ENCODE measurements around the gene CUL7. TPM values are rescaled to one million over a fixed set of nuclear protein-coding genes. Genes with fewer than 3 reads are reported as not detected.

The CUL7 gene
- total and polyA plus RNA-seq, 12 donors: 4.2 to 11.2 (median 8.5) TPM

DNA sequence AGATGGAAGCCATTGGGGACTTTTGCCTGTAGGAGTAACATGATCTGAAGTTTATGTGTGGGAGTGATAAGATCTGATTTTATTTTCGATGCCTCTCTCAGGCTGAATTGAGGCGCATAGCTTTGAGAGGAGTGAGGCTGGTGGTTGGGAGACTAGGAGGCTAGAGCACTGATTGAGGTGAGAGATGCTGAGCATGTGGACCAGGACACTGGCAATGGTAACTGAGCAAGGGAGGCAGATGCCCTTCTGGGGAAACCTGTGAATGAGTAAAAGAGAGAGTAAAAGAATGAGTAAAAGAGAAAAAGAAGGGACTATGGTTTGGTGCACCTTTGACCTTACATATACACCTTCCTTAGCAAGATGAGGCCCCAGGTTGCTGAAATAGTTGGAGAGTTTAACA is 29.2 kb downstream of the CUL7 start:
- TF ChIP-seq, protein P1, sequence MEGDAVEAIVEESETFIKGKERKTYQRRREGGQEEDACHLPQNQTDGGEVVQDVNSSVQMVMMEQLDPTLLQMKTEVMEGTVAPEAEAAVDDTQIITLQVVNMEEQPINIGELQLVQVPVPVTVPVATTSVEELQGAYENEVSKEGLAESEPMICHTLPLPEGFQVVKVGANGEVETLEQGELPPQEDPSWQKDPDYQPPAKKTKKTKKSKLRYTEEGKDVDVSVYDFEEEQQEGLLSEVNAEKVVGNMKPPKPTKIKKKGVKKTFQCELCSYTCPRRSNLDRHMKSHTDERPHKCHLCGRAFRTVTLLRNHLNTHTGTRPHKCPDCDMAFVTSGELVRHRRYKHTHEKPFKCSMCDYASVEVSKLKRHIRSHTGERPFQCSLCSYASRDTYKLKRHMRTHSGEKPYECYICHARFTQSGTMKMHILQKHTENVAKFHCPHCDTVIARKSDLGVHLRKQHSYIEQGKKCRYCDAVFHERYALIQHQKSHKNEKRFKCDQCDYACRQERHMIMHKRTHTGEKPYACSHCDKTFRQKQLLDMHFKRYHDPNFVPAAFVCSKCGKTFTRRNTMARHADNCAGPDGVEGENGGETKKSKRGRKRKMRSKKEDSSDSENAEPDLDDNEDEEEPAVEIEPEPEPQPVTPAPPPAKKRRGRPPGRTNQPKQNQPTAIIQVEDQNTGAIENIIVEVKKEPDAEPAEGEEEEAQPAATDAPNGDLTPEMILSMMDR (IDR thresholded peaks at IDR 0.05): no peak
- ATAC-seq (no peak), DNase-seq (no peak)
- 83 to 88% methylated on average over 2 of the region's 2 CpGs for WGBS, 2 donors
- Histone ChIP-seq H3K36me3 (peaks cover 0 to 81% (median 48%) of the 10 kb centered on the region in 9 donors), H3K9me3 (no peaks in the 10 kb centered on the region), H3K27me3 (no peaks in the 10 kb centered on the region), H3K4me3 (no peak overlapping the region), H3K4me1 (peaks cover 5 to 41% (median 30%) of the 10 kb centered on the region in 9 donors), H3K27ac (no peak overlapping the region)
- intact Hi-C loops (cut with DNase I): loop anchor here in 1 of 10 donors (5.0 kb wide), 1 partner anchor 33 kb away; the partner anchor contains the start of genes KLC4 and MRPL2

- peak; percentile 77 to 85 for DNase-seq
- H3K9me3 ChIP-seq: no peaks in the 10 kb centered on the region
- peak within 1 kb of the TSS; percentile 86 to 99 (median 94) for H3K4me3 ChIP-seq
- peak within 1 kb of the TSS; percentile 64 to 97 (median 90) for H3K27ac ChIP-seq
- peaks cover 5 to 67% (median 45%) of the 10 kb centered on the region in 9 donors for H3K4me1 ChIP-seq
- WGBS, 2 donors: 1% methylated on average over 56 of the region's 56 CpGs
- peaks cover 0 to 77% (median 34%) of the 10 kb centered on the region in 9 donors for H3K36me3 ChIP-seq
- no peaks in the 10 kb centered on the region for H3K27me3 ChIP-seq
- TF ChIP-seq, protein P1 (IDR thresholded peaks at IDR 0.05): no peak
- intact Hi-C loops (cut with DNase I): loop anchor here in 1 of 10 donors (5.0 kb wide), 1 partner anchor 36 kb away; the partner anchor contains the start of genes KLC4 and MRPL2
- peak; percentile 71 to 91 (median 84) for ATAC-seq
Measured at GRCh38 chr6:43021270-43022047, 32.2 kb downstream of the CUL7 start, which contains the start of gene RRP36. Gene RRP36 (plus strand): TSS chr6:43021623. CDS start chr6:43021655, 32 bp downstream.

DNA sequence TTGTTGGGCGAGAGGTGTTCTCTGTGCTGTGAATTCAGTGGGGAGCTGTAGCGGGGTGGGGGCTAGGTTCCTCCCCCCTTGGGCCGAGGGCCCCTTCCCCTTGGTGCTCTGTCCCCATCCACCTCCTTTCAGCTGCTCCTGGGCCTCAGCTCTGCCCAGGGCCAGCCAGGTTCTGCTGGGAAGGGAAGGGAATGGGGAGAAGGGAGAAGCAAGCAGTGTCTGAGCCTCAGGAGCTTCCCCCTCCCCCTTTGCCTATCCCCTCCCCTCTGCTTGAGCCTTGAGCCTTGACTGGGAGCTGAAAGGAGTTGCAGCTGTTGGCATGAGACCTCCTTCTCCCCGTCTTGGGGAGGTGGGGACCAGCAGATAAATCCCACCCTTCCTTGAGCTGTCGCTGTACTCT is 32.8 kb downstream of the CUL7 start:
- H3K36me3 ChIP-seq: peaks cover 0 to 70% (median 28%) of the 10 kb centered on the region in 9 donors

More for the DNA sequence above, 32.8 kb downstream of the CUL7 start:
- TF ChIP-seq, protein P1 (IDR thresholded peaks at IDR 0.05): no peak
- peaks cover 10 to 73% (median 51%) of the 10 kb centered on the region in 9 donors for H3K4me1 ChIP-seq
- intact Hi-C loops (cut with DNase I): loop anchor here in 1 of 10 donors (5.0 kb wide), 1 partner anchor 36 kb away; the partner anchor contains the start of genes KLC4 and MRPL2
- no peaks in the 10 kb centered on the region for H3K9me3 ChIP-seq
- peak overlapping the region; percentile 64 to 97 (median 90) for H3K27ac ChIP-seq
- 51 to 57% methylated on average over 5 of the region's 5 CpGs for WGBS, 2 donors
- DNase-seq: no peak
- ATAC-seq: peak in 3 of 8 donors; percentile 1 to 11 (median 2)
- no peaks in the 10 kb centered on the region for H3K27me3 ChIP-seq
- peak overlapping the region in 9 of 10 donors; percentile 86 to 99 (median 95) for H3K4me3 ChIP-seq
